HG02970 (cell line): ENCODE results near the gene ALPK3.

Experiments used
- ATAC-seq: cut with Tn5 transposase; IDR thresholded peaks from one replicate; pipeline ENCODE4 v1.9.1; 2021; ENCODE audit warnings: mild to moderate bottlenecking, moderate library complexity, moderate number of reproducible peaks; ENCODE audit not compliant: unreplicated experiment, low FRiP score

Gene ALPK3

DNA sequence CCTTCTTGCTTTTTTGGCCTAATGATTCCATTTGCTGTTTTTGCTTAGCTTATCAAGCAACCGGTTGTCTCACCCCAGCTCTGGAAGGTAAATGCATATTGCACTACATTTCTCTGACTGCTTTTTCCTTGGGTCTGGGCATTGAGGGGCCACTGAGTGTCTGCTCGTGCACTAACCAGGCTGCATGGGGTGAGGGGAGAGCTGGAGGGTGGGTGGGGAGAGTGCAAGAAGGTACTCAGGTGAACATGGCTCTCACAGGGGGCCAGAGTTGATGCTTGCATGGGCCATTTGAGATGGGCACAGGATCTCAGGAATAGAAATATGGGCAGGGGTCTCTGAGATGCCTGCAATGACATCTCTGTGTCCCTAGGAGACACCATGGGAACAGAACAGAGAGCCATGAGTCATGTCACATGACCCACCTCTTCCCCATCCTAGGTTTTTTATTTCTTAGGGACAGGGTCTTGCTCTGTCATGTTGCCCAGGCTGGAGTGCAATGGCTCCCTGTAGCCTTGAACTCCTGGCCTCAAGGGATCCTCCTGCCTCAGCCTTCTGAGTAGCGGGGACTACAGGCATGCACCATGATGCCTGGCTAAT lies 6.2 kb downstream of the ALPK3 start:
- no peak for ATAC-seq

DNA sequence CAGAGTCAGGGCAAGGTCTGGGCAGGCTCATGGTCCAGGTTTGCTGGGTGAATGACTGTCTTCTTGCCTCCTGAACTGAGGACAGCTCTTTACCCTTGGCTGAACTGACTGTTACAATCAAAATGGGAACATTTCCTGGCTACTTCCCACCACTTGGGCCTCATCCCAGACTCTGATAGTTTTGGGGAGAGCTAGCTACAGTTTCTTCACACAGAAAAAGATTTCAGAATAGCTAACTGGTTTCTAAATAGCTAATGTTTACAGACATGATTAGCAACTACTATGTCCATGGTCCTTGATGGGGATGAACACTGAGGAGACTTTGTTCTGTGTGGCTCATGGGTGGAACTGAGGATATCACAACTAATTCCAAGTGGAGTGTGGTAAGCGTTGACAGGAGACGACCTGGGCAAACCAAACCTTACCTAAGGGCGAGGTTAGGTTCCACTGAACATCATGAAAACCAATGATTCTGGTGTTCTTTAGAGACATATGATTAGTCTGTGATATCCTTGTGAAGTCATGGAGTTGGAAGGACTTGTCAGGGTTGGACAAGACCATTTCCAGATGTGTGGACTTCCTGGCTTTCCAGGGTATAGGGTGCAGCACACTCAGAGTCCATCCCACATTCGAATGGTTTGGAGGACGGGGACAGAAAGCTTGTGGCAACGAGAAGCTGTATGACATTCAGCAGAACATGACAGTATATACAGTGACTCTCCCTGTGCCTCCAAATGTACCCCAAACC lies 7.3 kb downstream of the ALPK3 start:
- no peak for ATAC-seq

DNA sequence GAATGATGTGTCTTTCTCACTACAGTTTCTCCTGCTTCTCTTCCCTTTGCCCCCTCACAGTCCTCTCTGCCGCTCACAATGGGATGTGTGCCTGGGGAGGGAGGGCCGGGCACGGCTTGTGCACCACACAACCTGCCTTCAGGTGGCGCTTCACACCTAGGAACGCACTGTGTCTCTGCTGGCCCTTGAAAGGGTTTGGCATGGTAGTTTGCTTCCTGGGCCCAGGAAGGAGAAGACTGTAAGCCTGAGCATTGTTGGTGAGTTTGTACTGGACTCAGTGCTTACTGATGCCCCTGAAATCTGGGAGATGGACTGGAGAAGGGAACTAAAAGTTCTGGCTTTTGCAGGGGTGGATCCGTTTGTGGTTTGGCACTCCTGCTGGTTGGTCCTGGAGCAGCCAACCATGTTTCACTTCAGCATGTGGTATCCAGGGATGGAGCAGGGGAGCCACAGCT lies 9.2 kb downstream of the ALPK3 start:
- no peak for ATAC-seq

DNA sequence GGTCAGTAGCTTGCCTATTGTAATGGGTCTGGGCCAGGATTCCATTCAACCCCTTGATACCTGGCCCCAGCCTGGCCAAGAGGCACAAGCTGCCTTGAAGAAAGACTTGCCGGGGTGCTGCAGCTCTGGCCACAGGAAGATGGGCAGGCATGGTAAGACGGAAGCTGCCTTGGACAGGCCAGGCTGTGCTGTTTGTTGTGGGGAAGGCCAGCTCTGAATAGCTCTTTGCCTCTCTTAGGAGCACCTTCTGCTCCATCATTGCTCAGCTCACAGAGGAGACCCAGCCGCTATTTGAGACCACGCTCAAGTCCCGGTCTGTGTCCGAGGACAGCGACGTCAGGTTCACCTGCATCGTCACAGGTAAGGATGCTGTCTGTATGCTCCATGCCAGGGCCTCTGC lies 10.1 kb downstream of the ALPK3 start:
- ATAC-seq: no peak

DNA sequence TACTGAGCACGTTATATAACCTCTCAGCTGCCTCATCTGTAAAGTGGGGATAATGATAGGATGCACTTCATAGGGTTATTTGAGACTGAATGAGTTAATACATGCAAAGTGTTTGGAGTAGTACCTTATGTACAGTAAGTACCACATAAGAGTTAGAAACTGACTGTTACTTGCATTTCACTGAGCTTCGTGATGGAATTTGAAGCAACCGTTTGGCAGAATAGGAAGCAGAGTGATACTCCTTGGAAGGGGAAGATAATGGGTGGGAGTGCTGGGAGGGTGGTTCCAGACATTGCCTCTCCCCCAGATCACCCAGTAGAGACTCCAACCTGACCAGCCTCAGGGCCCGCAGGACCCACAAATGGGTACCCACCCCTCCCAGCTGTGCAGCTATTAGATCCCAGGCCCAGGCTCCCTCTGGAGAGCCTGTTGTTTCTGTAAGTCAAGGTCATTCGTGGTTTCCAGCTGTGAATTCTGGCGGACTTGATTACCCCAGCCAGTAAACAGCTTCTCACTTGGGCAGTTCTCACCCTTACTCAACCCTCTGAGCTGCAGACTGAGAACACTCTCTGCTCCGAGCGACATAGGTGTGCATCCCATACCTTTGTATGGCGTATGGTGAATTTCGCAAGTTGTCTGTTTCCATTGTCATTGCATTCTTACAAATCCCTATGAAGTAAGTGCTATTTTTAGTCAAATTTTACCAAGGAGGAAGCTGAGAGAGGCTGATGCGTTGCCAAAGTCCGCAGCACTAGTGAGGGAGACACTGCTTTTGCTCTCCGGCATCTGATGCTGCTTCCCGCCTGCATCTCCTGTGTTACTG lies 11.1 kb downstream of the ALPK3 start:
- ATAC-seq: no peak

DNA sequence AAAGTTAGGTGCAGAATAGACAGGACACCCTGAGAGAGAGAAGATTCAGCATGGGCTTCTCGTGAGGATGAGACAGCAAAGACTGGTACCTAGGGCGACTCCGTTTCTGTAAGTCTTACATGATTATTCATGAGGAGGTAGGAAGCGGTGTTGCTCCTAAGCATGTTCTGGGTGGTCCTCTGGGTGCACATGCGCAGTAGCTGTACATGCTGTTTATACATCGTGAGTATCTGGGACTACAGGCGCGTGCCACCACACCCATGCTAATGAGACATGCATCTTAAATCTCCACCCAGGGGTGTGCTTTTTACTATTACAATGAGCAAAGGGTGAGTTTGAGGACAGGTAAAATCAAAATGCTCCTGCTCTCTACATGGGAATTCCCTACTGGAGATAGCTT lies 12.3 kb downstream of the ALPK3 start:
- ATAC-seq: no peak

DNA sequence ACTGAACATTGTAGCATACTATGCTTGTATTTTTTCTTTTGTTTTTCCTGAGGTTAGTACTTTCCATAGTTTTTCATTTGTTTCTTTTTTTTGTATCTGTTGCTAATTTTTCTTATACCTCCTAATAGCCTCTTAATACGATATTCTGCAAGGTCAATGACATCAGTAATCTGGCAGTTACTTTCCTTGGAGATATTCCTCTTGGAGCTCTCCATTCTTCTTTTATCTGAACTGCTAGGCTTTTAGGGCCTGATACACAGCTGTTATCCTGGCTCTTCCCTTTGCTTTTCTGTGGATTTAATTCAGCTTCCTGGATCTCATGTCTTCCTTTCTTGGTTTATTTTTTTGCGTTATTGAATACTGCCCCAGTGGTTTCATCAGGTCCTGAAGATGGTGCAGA lies 12.9 kb downstream of the ALPK3 start:
- ATAC-seq: no peak

DNA sequence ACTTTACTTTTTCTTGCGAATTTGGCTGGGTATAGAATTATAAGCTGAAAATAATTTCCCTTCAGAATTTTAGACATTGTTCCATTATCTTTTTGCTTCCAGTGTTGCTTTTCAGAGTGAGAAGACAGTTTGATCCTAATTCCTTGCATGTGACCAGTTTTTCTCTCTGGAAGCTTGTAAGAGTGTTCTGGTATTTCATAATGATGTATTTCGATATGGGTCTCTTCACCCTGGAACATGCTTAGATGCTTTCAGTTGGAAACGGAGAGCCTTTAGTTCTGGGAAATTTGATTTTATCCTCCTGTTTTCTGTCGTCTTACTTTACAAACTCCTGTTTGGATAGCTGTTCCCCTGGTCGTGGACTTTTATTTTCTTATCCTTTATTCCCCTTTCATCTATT lies 13.9 kb downstream of the ALPK3 start:
- ATAC-seq: no peak

DNA sequence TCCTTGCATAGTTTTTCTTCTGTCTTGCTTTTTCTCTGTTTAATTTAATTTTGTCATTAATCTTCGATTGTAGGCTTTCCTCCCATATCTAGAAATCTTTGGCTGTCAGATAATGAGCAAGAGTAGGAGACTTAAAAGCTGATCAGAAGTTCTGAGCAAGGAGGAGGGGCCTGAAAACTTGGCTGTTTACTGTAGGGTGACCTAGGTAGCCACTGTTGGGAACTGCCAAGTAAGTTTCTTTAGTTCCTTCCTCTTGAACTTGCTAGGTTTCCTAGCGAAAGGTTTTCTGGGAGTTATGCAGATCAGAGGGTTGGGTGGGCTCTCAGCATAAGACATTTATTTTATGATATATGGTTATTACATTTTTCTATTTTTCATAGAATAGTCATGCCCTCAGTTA lies 14.5 kb downstream of the ALPK3 start:
- no peak for ATAC-seq

DNA sequence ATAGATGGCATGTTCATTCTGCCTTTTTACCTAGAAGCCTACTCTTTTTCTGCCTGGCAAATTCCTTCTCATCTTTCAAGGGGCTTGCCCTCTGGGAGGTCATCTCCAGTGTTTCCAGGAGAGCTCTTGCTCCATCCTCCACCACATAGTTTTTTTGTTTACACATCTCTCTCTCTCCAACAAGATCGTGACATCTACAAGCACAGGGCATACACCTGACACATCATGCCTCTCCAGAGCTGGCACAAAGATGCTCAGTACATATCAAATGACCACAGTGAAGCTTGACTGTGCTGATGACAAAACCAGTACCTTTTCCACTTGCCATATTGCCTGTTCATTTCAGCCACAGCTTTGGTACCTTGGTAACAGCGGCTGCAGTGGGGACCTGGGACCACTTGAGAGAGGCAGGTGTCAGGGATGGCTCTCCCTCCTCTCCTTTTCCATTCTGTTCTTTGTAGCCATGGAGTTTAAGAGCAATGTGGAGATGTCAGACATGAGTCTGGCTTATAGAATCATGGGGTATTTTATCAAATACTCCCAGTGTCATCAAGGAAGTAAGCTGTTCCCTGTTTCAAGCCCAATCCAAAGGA lies 15.4 kb downstream of the ALPK3 start:
- no peak for ATAC-seq

DNA sequence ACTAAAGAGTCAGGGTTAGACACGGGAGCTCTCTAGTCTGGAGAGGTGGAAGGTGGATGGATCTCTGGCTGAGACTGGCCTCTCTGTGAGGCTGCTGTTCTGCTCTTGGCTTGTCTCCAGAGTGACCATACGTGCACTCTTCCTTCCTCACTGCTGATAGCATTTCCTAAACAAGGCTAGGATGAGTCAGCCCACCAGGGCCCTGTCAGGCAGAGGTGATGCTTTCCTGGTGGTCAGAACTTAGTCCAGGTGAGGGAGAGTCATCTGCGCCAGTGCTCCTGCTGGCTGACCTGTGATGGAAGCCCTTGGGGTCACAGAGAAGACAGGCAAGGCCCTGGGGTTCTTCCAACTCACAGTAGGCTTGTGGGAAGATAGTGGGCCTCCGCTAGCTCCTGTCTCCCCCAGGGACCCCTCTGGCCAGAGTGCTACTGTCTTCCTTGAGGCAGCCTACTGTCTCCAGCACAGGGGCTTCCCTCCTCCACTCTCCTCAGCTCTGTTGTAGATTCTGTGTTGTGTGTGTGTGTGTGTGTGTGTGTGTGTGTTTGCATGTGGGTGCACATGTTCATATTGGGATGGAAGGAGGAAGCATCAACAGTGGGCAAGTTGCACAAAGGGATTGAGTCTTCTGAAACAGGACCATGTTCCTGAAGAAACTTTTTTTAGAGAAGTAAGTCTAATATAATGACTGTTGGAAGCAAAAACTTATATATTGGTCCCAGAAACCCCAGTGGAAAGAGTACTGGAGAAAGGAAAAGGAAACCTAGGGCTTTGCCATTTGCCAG lies 16.5 kb downstream of the ALPK3 start:
- no peak for ATAC-seq

DNA sequence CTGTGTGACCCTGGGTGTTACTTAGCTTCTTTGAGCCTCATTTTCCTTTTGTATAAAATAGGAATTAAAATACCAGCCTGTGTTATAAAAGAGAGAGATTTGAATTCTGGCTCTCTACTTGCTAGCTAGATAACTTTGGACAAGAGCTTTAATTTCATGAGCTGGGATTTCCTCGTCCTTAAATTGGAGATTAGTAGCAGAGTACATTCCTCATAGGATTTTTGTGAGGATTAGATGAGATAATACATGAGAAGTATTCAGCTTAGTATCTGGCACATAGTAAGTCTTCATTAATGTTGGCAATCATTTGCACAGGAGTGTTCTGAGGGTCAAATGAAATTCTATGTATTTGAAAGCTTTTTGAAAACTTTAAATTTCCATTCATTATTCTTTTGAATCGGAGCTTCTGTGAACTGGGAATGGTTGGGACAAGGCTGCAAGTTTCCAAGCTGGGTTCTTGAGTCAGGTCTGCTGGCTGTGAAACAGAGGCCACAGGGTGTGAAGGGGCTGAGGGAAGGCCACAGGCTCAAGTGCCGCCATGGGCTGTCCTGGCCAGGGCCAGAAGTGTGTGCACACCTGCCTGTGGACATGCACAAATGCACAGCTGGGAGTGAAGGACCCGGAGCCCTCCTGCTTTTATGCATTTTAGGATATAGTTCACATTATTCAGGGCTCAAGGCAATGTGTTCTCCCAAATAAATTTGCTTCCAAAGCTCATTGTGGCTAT lies 17.2 kb downstream of the ALPK3 start:
- no peak for ATAC-seq

DNA sequence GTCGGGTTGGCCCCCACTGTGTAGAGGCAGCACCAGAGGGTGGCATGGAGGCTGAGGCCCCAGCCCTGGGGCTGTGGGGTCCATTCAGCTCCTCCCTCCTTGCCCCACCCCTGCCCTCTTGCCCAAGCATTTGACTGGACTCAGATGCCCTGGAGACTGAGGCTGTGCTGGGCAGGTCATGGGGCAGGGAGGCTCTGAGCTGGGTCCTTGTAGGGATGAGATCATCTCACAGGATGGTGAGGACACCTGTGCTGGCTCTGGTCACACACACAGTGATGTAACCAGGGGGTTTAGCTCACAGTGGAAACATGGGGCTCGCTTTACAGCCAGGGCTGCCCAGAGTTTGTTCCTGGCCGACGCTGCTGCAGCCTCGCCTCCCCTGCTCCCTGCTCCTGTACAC lies 17.8 kb downstream of the ALPK3 start:
- ATAC-seq: no peak

DNA sequence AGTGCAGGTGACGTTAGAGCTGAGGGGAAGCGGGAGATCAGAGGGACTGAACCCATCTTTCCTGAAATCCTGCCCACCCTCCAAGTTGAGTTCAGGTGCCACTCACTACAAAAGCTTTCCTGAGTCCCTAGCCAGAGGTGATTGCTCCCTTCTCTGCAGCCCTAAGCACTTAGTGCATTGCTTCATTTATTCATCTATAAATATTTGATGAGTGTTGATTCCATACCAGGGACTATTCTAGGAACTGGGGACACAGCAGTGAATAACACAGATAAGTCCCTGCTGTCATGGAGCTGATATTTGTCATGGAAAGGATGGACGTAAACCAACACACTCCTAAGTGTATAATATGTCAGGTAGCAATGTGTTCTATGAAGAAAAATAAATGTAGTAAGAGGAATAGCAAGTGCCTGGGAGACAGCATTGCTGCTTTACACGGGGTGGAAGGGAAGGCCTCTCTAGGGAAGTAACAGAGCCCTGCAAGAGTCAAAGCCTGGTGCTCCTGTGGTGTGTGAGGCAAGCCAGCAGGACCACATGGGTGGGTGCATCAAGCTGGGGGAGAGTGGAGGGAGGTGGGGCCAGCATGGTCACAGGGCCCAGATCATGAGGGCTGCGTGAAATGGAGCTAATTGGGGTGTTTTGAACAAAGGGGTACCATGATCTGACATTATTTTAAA lies 18.6 kb downstream of the ALPK3 start:
- ATAC-seq: no peak

DNA sequence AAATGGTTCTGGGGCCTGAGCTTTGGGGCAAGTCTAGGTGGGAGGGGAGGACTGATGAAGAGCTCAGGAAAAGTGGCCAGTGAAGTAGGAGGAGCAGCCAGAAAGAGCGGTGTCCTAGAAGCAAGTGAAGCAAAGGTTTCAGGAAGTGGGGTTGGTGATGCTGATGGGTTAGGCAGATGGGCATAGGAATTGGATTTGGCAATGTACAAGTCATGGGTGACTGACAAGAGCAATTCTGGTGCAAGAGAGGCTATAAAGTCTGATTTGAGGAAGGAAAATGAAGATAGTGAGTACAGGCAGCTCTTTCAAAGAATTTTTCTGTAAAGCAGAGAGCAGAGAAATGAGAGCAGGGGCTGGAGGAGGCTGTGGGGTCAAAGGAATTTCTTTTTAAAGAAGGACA lies 19.7 kb downstream of the ALPK3 start:
- ATAC-seq: no peak

DNA sequence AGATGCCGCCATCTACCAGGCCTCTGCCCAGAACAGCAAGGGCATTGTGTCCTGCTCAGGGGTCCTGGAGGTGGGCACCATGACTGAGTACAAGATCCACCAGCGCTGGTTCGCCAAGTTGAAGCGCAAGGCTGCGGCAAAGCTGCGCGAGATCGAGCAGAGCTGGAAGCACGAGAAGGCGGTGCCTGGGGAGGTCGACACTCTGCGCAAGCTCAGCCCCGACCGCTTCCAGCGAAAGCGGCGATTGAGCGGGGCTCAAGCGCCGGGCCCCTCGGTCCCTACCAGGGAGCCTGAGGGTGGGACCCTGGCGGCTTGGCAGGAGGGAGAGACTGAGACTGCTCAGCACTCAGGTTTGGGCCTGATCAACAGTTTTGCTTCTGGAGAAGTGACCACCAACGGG lies 22.6 kb downstream of the ALPK3 start:
- no peak for ATAC-seq

DNA sequence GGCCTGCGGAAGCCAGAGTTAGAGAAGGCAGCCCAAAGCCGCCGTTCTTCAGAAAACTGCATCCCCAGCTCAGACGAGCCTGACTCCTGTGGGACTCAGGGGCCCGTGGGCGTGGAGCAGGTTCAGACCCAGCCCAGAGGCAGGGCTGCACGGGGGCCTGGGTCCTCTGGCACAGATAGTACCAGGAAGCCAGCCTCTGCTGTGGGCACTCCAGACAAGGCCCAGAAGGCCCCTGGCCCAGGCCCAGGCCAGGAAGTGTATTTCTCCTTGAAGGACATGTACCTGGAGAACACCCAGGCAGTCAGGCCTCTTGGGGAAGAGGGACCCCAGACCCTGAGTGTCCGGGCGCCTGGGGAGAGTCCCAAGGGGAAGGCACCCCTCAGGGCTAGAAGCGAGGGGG lies 23.1 kb downstream of the ALPK3 start:
- ATAC-seq: no peak

DNA sequence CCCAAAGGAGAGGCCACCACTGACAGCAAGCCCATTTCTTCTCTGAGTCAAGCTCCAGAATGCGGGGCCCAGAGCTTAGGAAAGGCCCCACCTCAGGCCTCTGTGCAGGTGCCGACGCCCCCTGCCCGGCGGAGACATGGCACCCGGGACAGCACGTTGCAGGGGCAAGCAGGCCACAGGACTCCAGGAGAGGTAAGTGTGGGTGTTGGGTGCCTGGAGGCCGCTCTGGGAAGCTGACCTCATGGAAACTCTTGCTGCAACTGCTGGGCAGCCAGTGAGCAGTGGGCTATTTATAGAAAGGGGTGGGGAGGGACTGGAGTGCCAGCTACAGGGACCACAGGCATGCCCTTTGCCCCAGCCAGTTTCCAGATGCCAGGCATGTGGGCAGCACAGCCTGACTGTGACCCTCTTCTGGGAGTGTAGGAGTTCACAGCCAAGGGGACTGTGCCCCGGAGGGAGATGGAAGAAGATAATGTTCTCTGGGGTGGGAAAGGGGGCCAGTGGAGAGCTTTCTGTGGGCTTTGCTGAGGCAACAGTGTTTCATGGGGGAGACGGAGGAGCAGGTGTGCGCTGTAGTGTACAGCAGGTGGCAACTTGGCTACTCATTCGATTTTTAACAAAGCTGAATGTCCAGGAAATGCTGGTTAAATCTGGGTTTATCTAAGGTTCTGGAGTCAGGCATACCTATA lies 23.7 kb downstream of the ALPK3 start:
- no peak for ATAC-seq

DNA sequence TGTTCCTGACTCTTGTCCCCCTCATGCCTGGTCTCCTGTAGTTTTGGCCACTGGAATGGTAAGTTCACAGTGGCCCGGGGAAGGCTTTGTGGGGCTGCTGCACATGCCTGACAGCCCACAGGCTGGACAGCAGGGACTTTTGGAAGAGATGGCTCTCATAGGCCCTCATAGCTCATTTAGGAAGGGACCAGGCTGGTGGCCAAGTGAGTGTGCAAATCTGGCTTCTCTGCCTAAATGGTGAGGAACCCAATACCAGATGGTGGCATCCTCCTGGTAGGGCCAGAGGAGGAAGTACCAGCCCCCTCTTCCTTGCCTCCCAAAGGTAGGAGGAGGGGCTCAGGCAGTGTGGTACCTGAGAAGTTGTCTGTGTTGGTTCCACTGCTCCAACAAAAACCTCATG lies 25.6 kb downstream of the ALPK3 start:
- no peak for ATAC-seq
